HG02610 (cell line): ENCODE data around the gene RCAN1.

Experiments
- ATAC-seq: cut with Tn5 transposase; IDR thresholded peaks from one replicate; pipeline ENCODE4 v1.9.1; 2021; ENCODE audit warnings: mild to moderate bottlenecking, moderate library complexity; ENCODE audit not compliant: unreplicated experiment

The RCAN1 gene

DNA sequence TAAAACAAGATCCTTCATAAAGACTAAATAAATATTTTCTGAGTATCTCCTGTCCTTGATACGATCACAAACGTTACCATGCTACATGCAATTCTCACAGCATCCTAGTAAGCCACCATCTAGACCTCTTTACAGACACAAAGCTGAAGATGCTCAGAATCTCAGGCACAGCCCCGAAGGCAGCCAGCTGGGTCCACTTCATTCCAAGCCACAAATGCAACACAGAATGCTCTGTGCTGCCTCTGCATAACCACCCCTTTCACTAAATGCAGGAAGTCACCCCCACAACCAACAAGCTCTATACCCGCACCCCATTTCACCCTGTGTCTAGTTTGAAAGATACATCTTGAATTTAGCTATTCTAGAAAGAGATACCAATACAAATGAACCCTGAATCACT is 12.9 kb downstream of the RCAN1 start:
- no peak for ATAC-seq

DNA sequence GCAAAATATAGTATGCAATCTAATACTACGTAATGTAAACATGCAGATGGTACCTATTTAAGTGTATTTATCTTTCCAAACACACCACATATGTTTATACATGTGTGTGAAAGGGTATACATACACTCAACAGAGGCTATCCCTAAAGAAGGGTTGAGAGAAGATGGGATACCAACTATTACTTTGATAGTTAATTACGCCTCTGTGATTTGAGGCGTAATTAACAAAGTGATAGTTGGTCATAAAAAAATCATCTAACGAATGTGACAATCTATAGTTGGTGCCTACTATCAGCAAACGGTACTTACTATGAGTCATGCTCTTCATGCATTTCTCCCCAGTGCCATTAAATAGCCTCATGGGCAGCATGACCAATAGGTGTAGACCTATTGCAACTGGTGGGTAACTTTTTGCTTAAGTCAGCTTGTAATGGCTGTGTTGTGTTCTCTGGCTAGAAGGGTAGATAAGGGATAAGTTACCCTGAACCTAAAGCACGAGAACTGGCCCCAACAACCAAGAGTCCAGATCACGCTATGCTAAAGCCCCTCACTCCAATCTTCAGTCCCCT is 15.3 kb downstream of the RCAN1 start:
- ATAC-seq, result no peak

DNA sequence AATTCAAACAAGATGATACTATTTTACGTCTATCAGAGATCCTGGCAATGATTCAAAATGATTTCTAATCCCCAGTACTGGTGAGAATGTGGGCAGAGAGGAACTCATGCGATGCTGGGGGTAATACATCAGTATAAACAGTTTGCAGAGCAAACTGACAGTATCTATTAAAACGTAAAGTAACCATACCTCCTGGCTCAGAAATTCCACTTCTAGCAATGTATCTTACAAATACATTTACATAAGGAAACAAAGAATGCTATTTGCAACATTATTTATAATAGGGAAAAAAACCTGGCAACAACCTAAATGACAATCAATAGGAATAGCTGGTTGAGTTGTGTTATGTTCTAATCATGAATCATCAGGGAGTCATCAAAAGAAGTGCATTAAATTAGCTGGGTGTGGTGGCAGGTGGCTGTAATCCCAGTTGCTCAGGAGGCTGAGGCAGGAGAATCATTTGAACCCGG is 15.9 kb downstream of the RCAN1 start:
- ATAC-seq, result no peak

DNA sequence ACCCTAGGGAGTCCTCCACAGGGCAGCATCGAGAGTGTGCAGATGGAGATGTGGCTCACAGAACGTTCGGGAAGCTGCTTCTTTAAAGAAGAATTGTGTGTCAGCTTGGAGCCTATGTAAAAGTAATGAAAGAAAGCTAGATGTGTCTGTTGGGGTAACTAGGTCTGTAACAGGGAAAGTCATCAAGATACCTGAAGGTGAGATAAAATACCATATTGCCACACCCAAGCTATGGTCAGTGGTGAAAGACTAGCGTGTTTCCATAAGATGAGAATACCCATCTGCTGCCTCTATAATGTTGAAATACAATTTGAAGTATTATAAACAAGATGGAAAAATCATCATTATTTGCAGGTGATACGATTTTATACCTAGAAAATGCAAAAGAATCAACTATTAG is 17.5 kb downstream of the RCAN1 start:
- no peak for ATAC-seq

DNA sequence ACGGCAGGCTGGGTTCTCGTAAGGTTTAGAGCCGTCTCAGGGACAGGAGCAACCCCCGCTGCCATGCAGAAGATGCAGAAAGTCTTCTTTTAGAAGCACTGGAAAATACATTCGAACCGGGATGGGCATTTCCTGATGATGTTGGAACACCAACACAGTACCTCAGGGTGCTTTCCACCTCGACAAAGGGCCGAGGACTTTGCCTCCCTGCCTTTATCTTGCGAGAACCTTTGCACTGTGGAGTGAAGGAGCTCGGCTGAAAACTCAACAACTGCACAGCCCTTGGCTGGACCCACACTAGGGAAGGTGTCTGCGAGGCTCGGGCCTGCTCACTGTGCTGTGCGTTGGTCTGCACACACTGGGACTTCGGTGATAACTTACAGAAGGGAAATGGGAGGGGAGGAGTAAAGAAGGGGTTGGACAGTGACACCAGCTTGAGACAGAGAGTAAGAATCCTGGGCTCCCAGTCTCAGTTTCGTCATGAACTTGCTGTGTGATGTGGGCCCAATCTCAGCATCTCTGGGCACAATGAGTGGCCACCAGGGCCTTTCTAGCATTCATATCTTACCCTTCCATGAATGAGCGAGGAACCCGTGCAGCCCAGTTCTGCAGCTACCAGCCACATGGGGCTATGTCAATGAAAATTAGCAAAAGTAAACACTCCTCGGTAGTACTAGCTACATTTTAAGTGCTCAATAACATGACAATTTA is 18.2 kb downstream of the RCAN1 start:
- no peak for ATAC-seq

DNA sequence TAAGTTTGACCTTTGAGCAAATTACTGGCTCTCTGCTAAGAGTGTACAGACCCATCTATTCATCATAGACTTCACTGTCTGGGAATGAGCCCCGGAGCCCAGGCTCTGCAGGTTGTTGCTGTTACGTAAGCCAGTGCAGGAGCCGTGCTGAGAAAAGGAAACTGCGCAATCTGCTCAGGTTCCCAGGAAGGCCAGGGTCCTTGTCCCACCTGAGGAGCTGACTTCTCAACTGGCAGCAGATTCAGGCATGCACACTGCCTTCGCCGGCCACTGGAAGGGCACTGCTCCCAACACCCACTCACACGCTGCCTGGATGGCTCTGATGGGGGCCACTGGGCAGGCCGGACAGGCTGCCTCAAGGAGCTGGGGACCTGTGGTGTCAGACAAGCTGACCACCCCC is 19.5 kb downstream of the RCAN1 start:
- no peak for ATAC-seq

- ATAC-seq, result no peak
Measured at GRCh38 chr21:34594566-34595234, 20.2 kb downstream of the RCAN1 start.

- ATAC-seq, result no peak
Measured at GRCh38 chr21:34593954-34594531, 20.9 kb downstream of the RCAN1 start.

GRCh38 chr21:34593423-34593822 is 21.5 kb downstream of the RCAN1 start:
- ATAC-seq, result no peak

- no peak for ATAC-seq
Measured at GRCh38 chr21:34592120-34592955, 22.6 kb downstream of the RCAN1 start.

- no peak for ATAC-seq
Measured at GRCh38 chr21:34590520-34590919, 24.4 kb downstream of the RCAN1 start.

- ATAC-seq, result no peak
Measured at GRCh38 chr21:34589511-34590282, 25.2 kb downstream of the RCAN1 start.

GRCh38 chr21:34583926-34584563 is 30.9 kb downstream of the RCAN1 start:
- no peak for ATAC-seq

DNA sequence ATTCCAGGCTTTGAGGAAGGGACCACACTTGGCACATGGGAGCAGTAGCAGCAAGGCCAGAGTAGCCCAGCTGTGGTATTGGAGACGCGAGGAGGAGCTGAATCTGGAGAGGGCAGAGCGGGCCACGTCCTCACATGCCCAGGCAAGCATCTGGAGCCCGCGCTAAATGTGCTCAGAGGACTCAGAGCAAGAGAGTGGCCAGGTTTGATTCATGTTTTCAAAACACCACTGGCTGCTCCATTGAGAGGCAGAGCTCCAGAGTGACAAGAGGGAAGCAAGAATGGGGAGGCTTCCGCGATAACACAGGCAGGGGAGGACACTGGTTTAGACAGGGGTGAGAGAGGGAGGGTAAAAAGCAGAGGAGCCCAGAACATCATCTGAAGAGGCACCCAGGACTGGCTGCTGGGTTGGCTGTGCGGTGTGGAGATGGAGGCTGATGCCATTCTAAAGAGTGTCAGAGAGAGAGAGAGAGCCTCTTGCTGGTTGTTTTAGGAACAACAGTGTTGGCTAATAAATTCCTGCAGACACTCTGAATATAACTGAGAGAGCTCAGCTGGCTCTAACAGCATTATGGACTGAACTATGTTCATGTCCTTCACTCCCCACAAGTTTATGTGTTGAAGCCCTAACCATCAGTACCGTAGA is 32.3 kb downstream of the RCAN1 start:
- no peak for ATAC-seq

DNA sequence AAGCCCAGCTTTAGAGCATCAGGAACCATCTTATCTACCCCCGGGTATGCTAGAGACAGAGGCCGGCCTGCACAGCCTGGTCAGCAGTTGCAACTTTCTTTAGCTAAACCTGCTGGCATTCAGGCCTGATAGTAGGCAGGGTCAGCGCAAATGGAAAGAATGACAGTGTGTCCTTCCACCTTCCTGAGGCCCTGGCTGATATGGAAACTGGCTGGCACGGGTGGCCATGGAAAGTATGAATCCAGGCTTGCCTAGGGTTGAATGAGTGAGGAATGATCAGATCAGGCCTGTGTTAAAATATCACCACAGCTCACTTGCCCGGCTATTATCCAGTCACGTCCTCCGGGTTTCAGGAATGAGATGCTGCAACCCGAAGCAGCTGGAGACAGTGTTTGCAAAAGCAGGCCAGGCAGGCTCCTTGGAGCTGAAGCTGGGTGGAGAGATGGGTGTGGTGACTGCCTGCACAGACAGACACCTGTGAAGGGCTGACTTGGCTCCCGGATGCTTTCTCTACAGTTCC is 34.7 kb downstream of the RCAN1 start:
- no peak for ATAC-seq

DNA sequence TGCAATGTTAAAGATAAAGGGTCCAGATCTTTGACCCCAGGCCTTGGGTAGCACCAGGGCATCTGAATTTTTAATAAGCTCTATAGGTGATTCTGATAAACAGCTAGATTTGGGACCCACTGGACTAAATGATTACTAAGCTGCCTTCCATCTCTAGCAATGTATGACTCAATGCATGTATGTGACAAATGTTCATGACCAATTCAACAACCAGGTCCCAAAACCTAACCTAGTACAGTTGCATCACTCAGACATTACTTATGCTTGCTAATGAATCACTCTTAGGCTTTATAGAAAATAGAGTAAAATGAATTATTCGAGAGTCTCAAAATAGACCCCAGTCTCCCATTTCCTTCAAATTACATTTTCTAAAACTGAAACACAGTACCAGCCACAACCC is 35.5 kb downstream of the RCAN1 start:
- ATAC-seq, result no peak

DNA sequence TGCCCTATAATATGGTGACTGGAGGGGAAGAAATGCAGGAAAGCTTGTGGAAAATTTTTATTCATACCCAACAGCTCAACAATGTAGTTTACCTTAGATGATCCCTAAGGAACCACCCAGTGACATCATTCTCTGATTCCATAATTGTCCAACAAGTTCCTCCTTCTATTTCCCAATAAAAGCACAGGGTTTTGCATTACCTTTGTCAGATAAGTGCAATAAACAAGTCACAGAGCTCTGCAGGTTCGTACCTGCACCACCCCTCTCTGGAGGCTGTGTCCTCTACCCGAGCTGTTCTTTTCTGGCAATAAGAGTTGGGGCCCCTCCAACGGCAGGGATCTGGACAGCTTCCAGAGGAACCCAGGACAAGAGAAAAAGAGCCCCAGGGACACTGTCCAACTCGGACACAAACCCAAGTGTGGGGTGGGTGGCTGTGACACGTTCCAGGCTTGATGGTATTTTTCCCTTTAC is 38.8 kb downstream of the RCAN1 start:
- no peak for ATAC-seq

DNA sequence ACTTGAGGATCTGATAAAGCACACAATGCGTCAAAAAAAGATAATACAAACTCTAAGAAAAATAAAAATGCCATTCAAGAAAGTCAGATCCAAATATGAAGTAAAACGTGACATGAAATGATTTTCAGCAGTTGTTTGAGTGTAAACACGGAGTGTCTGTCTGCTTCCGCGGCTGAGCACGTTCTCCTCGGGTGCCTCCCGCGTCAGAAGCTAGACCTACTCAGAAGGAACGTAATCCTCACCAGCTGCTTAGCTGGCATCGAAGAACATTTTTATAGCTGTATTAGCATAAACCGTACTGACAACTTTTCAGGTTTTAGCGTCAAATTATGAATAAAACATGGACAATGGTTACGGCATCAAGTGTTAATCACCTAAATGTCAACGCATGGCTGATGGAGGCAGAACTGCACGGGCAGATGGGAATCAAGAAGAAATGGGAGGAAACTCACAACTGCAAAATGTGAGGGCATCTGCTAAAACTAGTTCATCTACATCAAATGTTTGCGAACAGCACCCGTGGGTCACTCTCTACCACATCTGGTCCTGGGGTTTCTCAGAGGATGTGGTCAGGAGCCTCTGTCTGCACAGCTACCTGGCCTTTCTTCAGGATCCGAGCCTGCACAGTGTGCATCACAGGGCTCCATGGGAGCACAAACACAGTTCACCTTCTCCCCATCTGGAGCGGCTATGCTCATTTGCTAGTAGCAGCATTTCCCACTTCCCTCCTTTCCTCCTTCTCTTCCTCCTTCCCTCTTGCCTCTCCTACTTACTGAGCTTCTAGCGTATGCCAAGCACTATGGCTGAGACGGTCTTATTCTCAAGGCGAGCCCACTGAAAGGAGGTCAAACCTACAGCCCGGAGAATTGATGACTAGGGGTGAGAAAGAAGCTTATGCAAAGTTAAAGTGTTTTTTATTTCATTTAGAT is 40.0 kb downstream of the RCAN1 start:
- ATAC-seq, result no peak
